Activated CD8-positive, alpha-beta T cell treated with anti-CD3 and anti-CD28 coated beads for 36 hours (primary cell): Measurements from ENCODE around the gene STOX1. TPM values are rescaled to one million over a fixed set of nuclear protein-coding genes. Genes with fewer than 3 reads are reported as not detected.
"Not testable (repeated sequence)": the region's sequence is repeated elsewhere in the genome, so short reads cannot be mapped to it uniquely, and the experiment has no call there.

Experiments used
- ATAC-seq: fragments of 200-7000 bp; cut with Tn5 transposase; one replicate; pipeline ENCODE4 v1.10.0; 2021; ENCODE audit warnings: mild to moderate bottlenecking, moderate library complexity
- CTCF ChIA-PET: fragments of 350-600 bp; sonication (Branson Sonifier 250); formaldehyde crosslinking; loops from one replicate; lab custom pipeline; 2021; ENCODE audit warnings: antibody characterized with exemption; lab: Charles Lee
- POLR2A ChIA-PET: fragments of 350-600 bp; sonication (Branson Sonifier 250); formaldehyde crosslinking; loops from one replicate; lab custom pipeline; 2021; ENCODE audit warnings: antibody characterized with exemption; lab: Charles Lee
- DNase-seq: peaks from one replicate; pipeline ENCODE4 v3.0.0-alpha.2; 2020
- H3K27ac Mint-ChIP-seq: one replicate; pipeline ENCODE4 v1.8.0; 2021; ENCODE audit warnings: mild to moderate bottlenecking, mixed read lengths
- H3K27me3 Mint-ChIP-seq: one replicate; pipeline ENCODE4 v1.8.0; 2021; ENCODE audit warnings: mixed read lengths
- H3K36me3 Mint-ChIP-seq: one replicate; pipeline ENCODE4 v1.8.0; 2021; ENCODE audit warnings: low read depth, mixed read lengths
- H3K4me1 Mint-ChIP-seq: one replicate; pipeline ENCODE4 v1.8.0; 2021; ENCODE audit warnings: low read depth, mixed read lengths
- H3K4me3 Mint-ChIP-seq: one replicate; pipeline ENCODE4 v1.8.0; 2021; ENCODE audit warnings: mild to moderate bottlenecking, moderate library complexity, mixed read lengths
- H3K9me3 Mint-ChIP-seq: one replicate; pipeline ENCODE4 v1.8.0; 2021; ENCODE audit warnings: mixed read lengths
- intact Hi-C: fragments of 100-400 bp; cut with micrococcal nuclease; formaldehyde crosslinking; loops from one replicate; pipeline ENCODE4 v1.10.0; 2022
- total RNA-seq, 2 experiments: library from RNA; stranded (reverse); gene quantifications; one replicate each; pipeline ENCODE4 v1.2.3, GENCODE V29; 2021
- TF ChIP-seq, protein P1 (sequence below): fragments of 200-600 bp; IDR thresholded peaks from one replicate; pipeline ENCODE4 v1.8.0; 2022; ENCODE audit warnings: antibody characterized with exemption, mild to moderate bottlenecking

STOX1 gene
- total RNA-seq, 2 experiments from 2014 or later: 0.22 to 0.36 TPM

GRCh38 chr10:68804692-68805091 is 22.6 kb upstream of the STOX1 start:
- Mint-ChIP-seq H3K27ac (no peak overlapping the region), H3K9me3 (no peaks in the 10 kb centered on the region), H3K27me3 (no peaks in the 10 kb centered on the region), H3K4me1 (no peaks in the 10 kb centered on the region), H3K36me3 (no peaks in the 10 kb centered on the region), H3K4me3 (no peak overlapping the region)
- POLR2A ChIA-PET: no interaction called here
- DNase-seq (no peak), ATAC-seq (no peak)
- CTCF ChIA-PET: no interaction called here
- intact Hi-C loops: no loop called here
- TF ChIP-seq, protein P1, sequence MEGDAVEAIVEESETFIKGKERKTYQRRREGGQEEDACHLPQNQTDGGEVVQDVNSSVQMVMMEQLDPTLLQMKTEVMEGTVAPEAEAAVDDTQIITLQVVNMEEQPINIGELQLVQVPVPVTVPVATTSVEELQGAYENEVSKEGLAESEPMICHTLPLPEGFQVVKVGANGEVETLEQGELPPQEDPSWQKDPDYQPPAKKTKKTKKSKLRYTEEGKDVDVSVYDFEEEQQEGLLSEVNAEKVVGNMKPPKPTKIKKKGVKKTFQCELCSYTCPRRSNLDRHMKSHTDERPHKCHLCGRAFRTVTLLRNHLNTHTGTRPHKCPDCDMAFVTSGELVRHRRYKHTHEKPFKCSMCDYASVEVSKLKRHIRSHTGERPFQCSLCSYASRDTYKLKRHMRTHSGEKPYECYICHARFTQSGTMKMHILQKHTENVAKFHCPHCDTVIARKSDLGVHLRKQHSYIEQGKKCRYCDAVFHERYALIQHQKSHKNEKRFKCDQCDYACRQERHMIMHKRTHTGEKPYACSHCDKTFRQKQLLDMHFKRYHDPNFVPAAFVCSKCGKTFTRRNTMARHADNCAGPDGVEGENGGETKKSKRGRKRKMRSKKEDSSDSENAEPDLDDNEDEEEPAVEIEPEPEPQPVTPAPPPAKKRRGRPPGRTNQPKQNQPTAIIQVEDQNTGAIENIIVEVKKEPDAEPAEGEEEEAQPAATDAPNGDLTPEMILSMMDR: no peak

- CTCF ChIA-PET, intact Hi-C loops, H3K36me3 Mint-ChIP-seq, POLR2A ChIA-PET, H3K4me3 Mint-ChIP-seq, H3K4me1 Mint-ChIP-seq, H3K27me3 Mint-ChIP-seq, H3K27ac Mint-ChIP-seq, H3K9me3 Mint-ChIP-seq, ATAC-seq, DNase-seq: not testable (repeated sequence)
These were observed 16.5 kb upstream of the STOX1 start for GRCh38 chr10:68810830-68811229.

DNA sequence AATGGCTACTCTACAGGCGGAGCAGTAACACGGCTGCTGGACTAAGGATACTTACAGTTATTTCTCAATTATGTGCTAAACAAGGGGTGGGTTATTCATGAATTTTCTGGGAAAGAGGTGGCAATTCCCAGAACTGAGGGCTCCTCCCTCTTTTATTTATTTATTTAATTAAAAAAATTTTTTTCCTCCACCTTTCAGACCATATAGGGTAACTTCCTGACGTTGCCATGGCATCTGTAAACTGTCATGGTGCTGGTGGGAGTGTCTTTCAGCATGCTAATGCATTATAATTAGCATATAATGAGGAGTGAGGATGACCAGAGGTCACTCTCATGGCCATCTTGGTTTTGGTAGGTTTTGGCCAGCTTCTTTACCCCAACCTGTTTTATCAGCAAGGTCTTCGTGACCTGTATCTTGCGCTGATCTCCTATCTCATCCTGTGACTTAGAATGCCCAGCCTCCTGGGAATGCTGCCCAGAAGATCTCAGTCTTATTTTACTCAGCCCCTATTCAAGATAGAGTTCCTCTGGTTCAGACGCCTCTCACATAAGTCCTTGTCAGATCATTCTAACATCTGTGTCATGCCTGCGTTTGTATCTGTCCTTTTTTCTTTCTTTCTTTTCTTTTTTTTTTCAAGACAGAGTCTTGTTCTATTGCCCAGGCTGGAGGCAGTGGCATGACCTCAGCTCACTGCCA is 15.9 kb upstream of the STOX1 start:
- Mint-ChIP-seq H3K27ac (no peak overlapping the region), H3K36me3 (no peaks in the 10 kb centered on the region), H3K27me3 (no peaks in the 10 kb centered on the region), H3K4me1 (no peaks in the 10 kb centered on the region), H3K4me3 (no peak overlapping the region), H3K9me3 (no peaks in the 10 kb centered on the region)
- TF ChIP-seq, protein P1: no peak
- DNase-seq (no peak), ATAC-seq (no peak)
- intact Hi-C loops: no loop called here
- POLR2A ChIA-PET: no interaction called here
- CTCF ChIA-PET: no interaction called here

DNA sequence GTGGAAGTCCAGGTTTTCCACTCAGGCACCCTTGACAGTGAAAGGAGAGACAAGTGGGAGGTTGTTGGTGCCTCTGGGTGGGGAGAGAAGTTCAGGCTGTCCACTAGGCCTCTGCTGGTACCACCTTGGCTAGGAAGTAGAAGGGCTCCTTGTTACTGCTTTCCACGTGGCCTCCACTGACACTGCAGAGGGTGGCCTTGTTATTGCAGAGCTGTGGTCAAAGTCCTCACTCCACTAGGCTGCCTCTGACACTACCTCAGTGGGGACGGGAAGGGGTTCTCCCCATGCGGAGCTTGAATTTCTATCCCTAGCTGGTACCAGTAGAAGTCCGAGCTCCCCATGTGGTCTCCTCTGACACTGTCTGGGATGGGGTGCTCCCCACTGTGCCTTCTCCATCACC is 14.9 kb upstream of the STOX1 start:
- Mint-ChIP-seq H3K27me3 (no peaks in the 10 kb centered on the region), H3K4me1 (no peaks in the 10 kb centered on the region), H3K36me3 (no peaks in the 10 kb centered on the region), H3K27ac (no peak overlapping the region), H3K9me3 (no peaks in the 10 kb centered on the region), H3K4me3 (no peak overlapping the region)
- TF ChIP-seq, protein P1: no peak
- CTCF ChIA-PET: no interaction called here
- POLR2A ChIA-PET: no interaction called here
- DNase-seq (no peak), ATAC-seq (no peak)
- intact Hi-C loops: no loop called here

DNA sequence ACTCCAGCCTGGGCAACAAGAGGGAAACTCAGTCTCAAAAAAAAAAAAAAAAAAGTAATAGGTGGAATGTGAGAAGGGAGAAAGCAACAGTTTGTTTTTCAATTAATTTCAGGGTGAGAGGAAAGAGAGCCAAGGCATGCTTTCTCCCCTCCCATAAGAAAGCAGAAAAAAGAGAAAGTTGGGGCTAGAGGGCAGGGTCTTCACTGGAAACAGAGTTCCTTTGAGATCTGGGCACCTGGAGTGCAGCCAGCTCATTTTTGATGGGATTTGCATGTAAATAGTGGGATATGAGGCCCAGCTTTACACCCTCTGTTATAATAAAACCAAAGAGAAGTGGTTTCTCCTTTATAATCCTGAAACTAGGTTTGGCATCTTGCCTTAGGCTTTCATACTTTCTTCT is 13.8 kb upstream of the STOX1 start:
- ChIA-PET POLR2A (no interaction called here), CTCF (interaction anchor here (0.6 to 1.4 kb wide), 2 partner anchors 87 to 238 kb away, joined by 3 to 4 read pairs; no protein-coding TSS in a partner anchor)
- TF ChIP-seq, protein P1: no peak
- no peak overlapping the region for H3K27ac Mint-ChIP-seq
- H3K36me3 Mint-ChIP-seq: no peaks in the 10 kb centered on the region
- ATAC-seq (no peak), DNase-seq (no peak)
- H3K9me3 Mint-ChIP-seq: no peaks in the 10 kb centered on the region
- H3K4me3 Mint-ChIP-seq: no peak overlapping the region
- H3K4me1 Mint-ChIP-seq: no peaks in the 10 kb centered on the region
- H3K27me3 Mint-ChIP-seq: no peaks in the 10 kb centered on the region
- intact Hi-C loops: no loop called here
